HepG2 (cell line): ENCODE data around the gene VMO1. TPM values are rescaled to one million over a fixed set of nuclear protein-coding genes. Genes with fewer than 3 reads are reported as not detected.

Experiments
- ATAD3A ChIP-seq: sonication (generic); formaldehyde crosslinking; IDR thresholded peaks from 2 replicates; pipeline ENCODE4 v1.4.0; 2020; ENCODE audit warnings: missing genetic modification reagents
- ATF3 ChIP-seq: sonication (generic); formaldehyde crosslinking; IDR thresholded peaks from 2 replicates; pipeline ENCODE4 v1.4.0; 2020; ENCODE audit warnings: missing genetic modification reagents
- ELF4 ChIP-seq: sonication (generic); formaldehyde crosslinking; IDR thresholded peaks from 2 replicates; pipeline ENCODE4 v1.5.0; 2020; ENCODE audit warnings: missing genetic modification reagents, mild to moderate bottlenecking, moderate library complexity, borderline replicate concordance
- FOXM1 ChIP-seq: sonication (generic); formaldehyde crosslinking; IDR thresholded peaks from 2 replicates; pipeline ENCODE4 v1.5.0; 2020; ENCODE audit warnings: missing genetic modification reagents
- GATA4 ChIP-seq: sonication (generic); IDR thresholded peaks from 2 replicates; pipeline ENCODE4 v1.6.1; 2016; ENCODE audit warnings: antibody characterized with exemption, low read depth, borderline replicate concordance
- HNRNPUL1 ChIP-seq: fragments of 200-400 bp; formaldehyde crosslinking; IDR thresholded peaks from 2 replicates; pipeline ENCODE4 v1.6.1; 2017; ENCODE audit warnings: low read depth, mild to moderate bottlenecking, low read length, moderate library complexity
- KDM3A ChIP-seq: IDR thresholded peaks from 2 replicates; pipeline ENCODE4 v1.6.1; 2018; ENCODE audit warnings: low read depth, missing compliant biosample characterization
- REST ChIP-seq, 2 experiments: IDR thresholded peaks; 2 replicates each; pipeline ENCODE4 v1.6.1; 2011 to 2012; ENCODE audit warnings: low read length in 2 of 2, borderline replicate concordance in 1 of 2, low read depth in 1 of 2, mild to moderate bottlenecking in 1 of 2, moderate library complexity in 1 of 2
- SUZ12 ChIP-seq: fragments of 150-350 bp; IDR thresholded peaks from 2 replicates; pipeline ENCODE4 v1.6.1; 2014; ENCODE audit warnings: low read depth, low read length
- ZBTB10 ChIP-seq: sonication (generic); formaldehyde crosslinking; IDR thresholded peaks from 2 replicates; pipeline ENCODE4 v1.4.0; 2020; ENCODE audit warnings: missing genetic modification reagents, borderline replicate concordance
- ZNF256 ChIP-seq: sonication (generic); formaldehyde crosslinking; conservative IDR thresholded peaks from 2 replicates; pipeline ENCODE4 v1.4.0; 2020; ENCODE audit warnings: missing genetic modification reagents
- ZNF326 ChIP-seq: sonication (generic); formaldehyde crosslinking; IDR thresholded peaks from 2 replicates; pipeline ENCODE4 v1.4.0; 2020; ENCODE audit warnings: missing genetic modification reagents, borderline replicate concordance
- ZNF644 ChIP-seq: IDR thresholded peaks from 2 replicates; pipeline ENCODE4 v1.6.1; 2016; ENCODE audit warnings: low read depth
- polyA plus RNA-seq, 8 experiments: library from polyadenylated mRNA; depleted of rRNA in 3 of 8; stranded (reverse) in 7 of 8; unstranded in 1 of 8; fragments of >200 nt; fragmentation: Illumina TruSeq in 4 of 8; extraction: Trizol in 4 of 8; gene quantifications; 2 replicates each; pipeline versions ENCODE4 v1.2.1 to v1.2.3, GENCODE V29; 2011 to 2016; ENCODE audit warnings: low read depth in 4 of 8, missing spikeins in 1 of 8, mixed read lengths in 1 of 8; ENCODE audit not compliant: insufficient read depth in 1 of 8
- total RNA-seq, 5 experiments: library from RNA; depleted of rRNA; stranded (reverse); fragments of >200 nt; fragmentation: Illumina TruSeq; extraction: Trizol; gene quantifications; 2 replicates each; pipeline ENCODE4 v1.2.3, GENCODE V29; 2016; ENCODE audit warnings: low read depth in 1 of 5
- TF ChIP-seq, protein P1 (sequence below): sonication (generic); formaldehyde crosslinking; IDR thresholded peaks from 2 replicates; pipeline ENCODE4 v1.5.1; 2020; ENCODE audit warnings: mild to moderate bottlenecking, missing genetic modification reagents, borderline replicate concordance
- TF ChIP-seq, protein P2 (sequence below): sonication (generic); formaldehyde crosslinking; conservative IDR thresholded peaks from 2 replicates; pipeline ENCODE4 v1.8.1; 2023; ENCODE audit warnings: missing genetic modification reagents

VMO1 gene
- total and polyA plus RNA-seq, 2 of the 13 experiments (the other 11 are each of a cell fraction or from before 2014, with no cell fraction given): not detected

- TF ChIP-seq ZBTB10 (CRISPR knock-in tag) (no peak), ZNF256 (CRISPR knock-in tag) (no peak), ZNF326 (no peak), ATAD3A (CRISPR knock-in tag) (no peak), ATF3 (CRISPR knock-in tag) (peak; percentile 80), GATA4 (peak; percentile 77; the same call in 1 of the 2 replicates), FOXM1 (CRISPR knock-in tag) (no peak), SUZ12 (no peak), KDM3A (CRISPR knock-in tag) (peak; percentile 66; the same call in 1 of the 2 replicates), HNRNPUL1 (no peak), ZNF644 (0 out of 2 replicates have a peak, but pooled peaks have one; percentile 48), ELF4 (CRISPR knock-in tag) (no peak), REST (IDR thresholded peaks at IDR 0.05; ENCODE audit: borderline replicate concordance in 1 of 2, low read depth in 1 of 2, low read length in 2 of 2) (peak in 1 of 2 experiments; percentile 11; a peak in 1 of 4 replicates)
- TF ChIP-seq, protein P1, sequence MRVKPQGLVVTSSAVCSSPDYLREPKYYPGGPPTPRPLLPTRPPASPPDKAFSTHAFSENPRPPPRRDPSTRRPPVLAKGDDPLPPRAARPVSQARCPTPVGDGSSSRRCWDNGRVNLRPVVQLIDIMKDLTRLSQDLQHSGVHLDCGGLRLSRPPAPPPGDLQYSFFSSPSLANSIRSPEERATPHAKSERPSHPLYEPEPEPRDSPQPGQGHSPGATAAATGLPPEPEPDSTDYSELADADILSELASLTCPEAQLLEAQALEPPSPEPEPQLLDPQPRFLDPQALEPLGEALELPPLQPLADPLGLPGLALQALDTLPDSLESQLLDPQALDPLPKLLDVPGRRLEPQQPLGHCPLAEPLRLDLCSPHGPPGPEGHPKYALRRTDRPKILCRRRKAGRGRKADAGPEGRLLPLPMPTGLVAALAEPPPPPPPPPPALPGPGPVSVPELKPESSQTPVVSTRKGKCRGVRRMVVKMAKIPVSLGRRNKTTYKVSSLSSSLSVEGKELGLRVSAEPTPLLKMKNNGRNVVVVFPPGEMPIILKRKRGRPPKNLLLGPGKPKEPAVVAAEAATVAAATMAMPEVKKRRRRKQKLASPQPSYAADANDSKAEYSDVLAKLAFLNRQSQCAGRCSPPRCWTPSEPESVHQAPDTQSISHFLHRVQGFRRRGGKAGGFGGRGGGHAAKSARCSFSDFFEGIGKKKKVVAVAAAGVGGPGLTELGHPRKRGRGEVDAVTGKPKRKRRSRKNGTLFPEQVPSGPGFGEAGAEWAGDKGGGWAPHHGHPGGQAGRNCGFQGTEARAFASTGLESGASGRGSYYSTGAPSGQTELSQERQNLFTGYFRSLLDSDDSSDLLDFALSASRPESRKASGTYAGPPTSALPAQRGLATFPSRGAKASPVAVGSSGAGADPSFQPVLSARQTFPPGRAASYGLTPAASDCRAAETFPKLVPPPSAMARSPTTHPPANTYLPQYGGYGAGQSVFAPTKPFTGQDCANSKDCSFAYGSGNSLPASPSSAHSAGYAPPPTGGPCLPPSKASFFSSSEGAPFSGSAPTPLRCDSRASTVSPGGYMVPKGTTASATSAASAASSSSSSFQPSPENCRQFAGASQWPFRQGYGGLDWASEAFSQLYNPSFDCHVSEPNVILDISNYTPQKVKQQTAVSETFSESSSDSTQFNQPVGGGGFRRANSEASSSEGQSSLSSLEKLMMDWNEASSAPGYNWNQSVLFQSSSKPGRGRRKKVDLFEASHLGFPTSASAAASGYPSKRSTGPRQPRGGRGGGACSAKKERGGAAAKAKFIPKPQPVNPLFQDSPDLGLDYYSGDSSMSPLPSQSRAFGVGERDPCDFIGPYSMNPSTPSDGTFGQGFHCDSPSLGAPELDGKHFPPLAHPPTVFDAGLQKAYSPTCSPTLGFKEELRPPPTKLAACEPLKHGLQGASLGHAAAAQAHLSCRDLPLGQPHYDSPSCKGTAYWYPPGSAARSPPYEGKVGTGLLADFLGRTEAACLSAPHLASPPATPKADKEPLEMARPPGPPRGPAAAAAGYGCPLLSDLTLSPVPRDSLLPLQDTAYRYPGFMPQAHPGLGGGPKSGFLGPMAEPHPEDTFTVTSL (CRISPR knock-in tag): peak; percentile 90; the same call in 1 of the 2 replicates
- TF ChIP-seq, protein P2, sequence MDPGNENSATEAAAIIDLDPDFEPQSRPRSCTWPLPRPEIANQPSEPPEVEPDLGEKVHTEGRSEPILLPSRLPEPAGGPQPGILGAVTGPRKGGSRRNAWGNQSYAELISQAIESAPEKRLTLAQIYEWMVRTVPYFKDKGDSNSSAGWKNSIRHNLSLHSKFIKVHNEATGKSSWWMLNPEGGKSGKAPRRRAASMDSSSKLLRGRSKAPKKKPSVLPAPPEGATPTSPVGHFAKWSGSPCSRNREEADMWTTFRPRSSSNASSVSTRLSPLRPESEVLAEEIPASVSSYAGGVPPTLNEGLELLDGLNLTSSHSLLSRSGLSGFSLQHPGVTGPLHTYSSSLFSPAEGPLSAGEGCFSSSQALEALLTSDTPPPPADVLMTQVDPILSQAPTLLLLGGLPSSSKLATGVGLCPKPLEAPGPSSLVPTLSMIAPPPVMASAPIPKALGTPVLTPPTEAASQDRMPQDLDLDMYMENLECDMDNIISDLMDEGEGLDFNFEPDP (CRISPR knock-in tag): no peak
Measured at GRCh38 chr17:4759776-4760236, 26.4 kb downstream of the VMO1 start (continued).
